HepG2 (cell line): Measurements from ENCODE around the gene PPP2R2C. TPM values are rescaled to one million over a fixed set of nuclear protein-coding genes. Genes with fewer than 3 reads are reported as not detected.
A peak's percentile ranks its signal among the peaks of the same experiment; 100 is the strongest.

Experiments
- ATAC-seq: fragments of 200-7000 bp; cut with Tn5 transposase; 3 replicates; pipeline ENCODE4 v1.9.1; 2020; ENCODE audit warnings: mild to moderate bottlenecking, moderate library complexity
- BruUV-seq: library from RNA; stranded (reverse); fragments of 400-500 nt; replicated peaks from 2 replicates; lab custom pipeline; 2021; lab: Mats Ljungman, UMichigan
- CTCF ChIA-PET: fragments of 300-600 bp; formaldehyde crosslinking; extraction: SDS; loops from one replicate; lab custom pipeline; 2021; ENCODE audit warnings: low total read pairs, inconsistent platforms, low intra/inter-chr PET ratio; lab: Yijun Ruan, JAX
- POLR2A ChIA-PET: fragments of 350-600 bp; sonication (Branson Sonifier 250); formaldehyde crosslinking; loops from one replicate; lab custom pipeline; 2020; ENCODE audit warnings: antibody characterized with exemption, inconsistent platforms; lab: Yijun Ruan, JAX
- DNase-seq: peaks from one replicate; pipeline ENCODE4 v3.0.0-alpha.2; 2015; ENCODE audit warnings: low spot score
- FAIRE-seq: peaks from 3 replicates; lab custom pipeline; 2011; peaks lifted over from hg19 to GRCh38; lab: Jason Lieb, UNC
- H2AFZ ChIP-seq: one replicate; pipeline ENCODE4 v1.6.1; 2011; ENCODE audit warnings: low read length, inconsistent platforms
- H3K27ac ChIP-seq: fragments of 300-600 bp; 3 replicates; pipeline ENCODE4 v1.8.0; 2011; ENCODE audit warnings: mixed run types, mild to moderate bottlenecking, mixed read lengths, low read length, inconsistent platforms; ENCODE audit not compliant: insufficient read depth; ENCODE audit errors: extremely low read length
- H3K27me3 ChIP-seq, 2 experiments: fragments of 200-600 bp in 1 of 2; 2 replicates in 1 of 2; 3 replicates in 1 of 2; pipeline versions ENCODE4 v1.6.0 to v1.8.0; 2011; ENCODE audit warnings: low read length in 2 of 2, mild to moderate bottlenecking in 2 of 2, moderate library complexity in 2 of 2, inconsistent platforms in 1 of 2; ENCODE audit not compliant: insufficient read depth in 2 of 2, control insufficient read depth in 1 of 2
- H3K36me3 ChIP-seq, 2 experiments: fragments of 200-600 bp in 1 of 2; replicated peaks in 1 of 2; 2 replicates in 1 of 2; 3 replicates in 1 of 2; pipeline versions ENCODE4 v1.5.1 to v1.8.0; 2011; ENCODE audit warnings: low read length in 2 of 2, inconsistent platforms in 1 of 2; ENCODE audit not compliant: insufficient read depth in 2 of 2, control insufficient read depth in 1 of 2
- H3K4me1 ChIP-seq: 2 replicates; pipeline ENCODE4 v1.5.1; 2012; ENCODE audit warnings: low read length, inconsistent platforms; ENCODE audit not compliant: insufficient read depth
- H3K4me2 ChIP-seq: 2 replicates; pipeline ENCODE4 v1.6.0; 2011; ENCODE audit warnings: low read depth, low read length, inconsistent platforms
- H3K4me3 ChIP-seq, 3 experiments: fragments of 200-600 bp in 1 of 3; sonication (generic), shearing (Covaris generic) in 1 of 3; replicated peaks in 1 of 3; 2 replicates each; pipeline ENCODE4 v1.5.1; 2011 to 2016; ENCODE audit warnings: low read length in 3 of 3, inconsistent platforms in 2 of 3, low read depth in 2 of 3, mild to moderate bottlenecking in 2 of 3, control low read depth in 1 of 3, mixed read lengths in 1 of 3; ENCODE audit not compliant: insufficient read depth in 1 of 3
- H3K79me2 ChIP-seq: one replicate; pipeline ENCODE4 v1.6.1; 2011; ENCODE audit warnings: low read length, inconsistent platforms; ENCODE audit not compliant: insufficient read depth
- H3K9ac ChIP-seq: 2 replicates; pipeline ENCODE4 v1.6.0; 2011; ENCODE audit warnings: mild to moderate bottlenecking, low read depth, low read length, inconsistent platforms; ENCODE audit not compliant: insufficient read depth
- H3K9me3 ChIP-seq: 2 replicates; pipeline ENCODE4 v1.5.1; 2012; ENCODE audit warnings: mild to moderate bottlenecking, low read length
- H4K20me1 ChIP-seq: 2 replicates; pipeline ENCODE4 v1.6.0; 2011; ENCODE audit warnings: inconsistent platforms, mild to moderate bottlenecking, low read length, moderate library complexity; ENCODE audit not compliant: insufficient read depth
- MNT ChIP-seq: fragments of 450-650 bp; IDR thresholded peaks from 2 replicates; pipeline ENCODE4 v1.6.1; 2016
- REST ChIP-seq, 2 experiments: IDR thresholded peaks; 2 replicates each; pipeline ENCODE4 v1.6.1; 2011 to 2012; ENCODE audit warnings: low read length in 2 of 2, borderline replicate concordance in 1 of 2, low read depth in 1 of 2, mild to moderate bottlenecking in 1 of 2, moderate library complexity in 1 of 2
- WGBS: methylation state at CpG from one replicate; pipeline ENCODE4 v1.1.6; 2017; ENCODE audit warnings: low lambda C conversion rate; 5-methylcytosine and 5-hydroxymethylcytosine counted together
- in situ Hi-C: cut with HindIII; loops from 2 replicates; pipeline ENCODE4 v1.10.0; 2017; ENCODE audit warnings: low pct_unique_long_range_greater_than_20kb; ENCODE audit not compliant: extremely low pct_ligation_motif_present
- intact Hi-C: fragments of 100-400 bp; cut with micrococcal nuclease; formaldehyde crosslinking; loops from one replicate; pipeline ENCODE4 v1.10.0; 2022; ENCODE audit not compliant: unreplicated experiment
- polyA plus RNA-seq, 8 experiments: library from polyadenylated mRNA; depleted of rRNA in 3 of 8; stranded (reverse) in 7 of 8; unstranded in 1 of 8; fragments of >200 nt; fragmentation: Illumina TruSeq in 4 of 8; extraction: Trizol in 4 of 8; gene quantifications; 2 replicates each; pipeline versions ENCODE4 v1.2.1 to v1.2.3, GENCODE V29; 2011 to 2016; ENCODE audit warnings: low read depth in 4 of 8, missing spikeins in 1 of 8, mixed read lengths in 1 of 8; ENCODE audit not compliant: insufficient read depth in 1 of 8
- total RNA-seq, 5 experiments: library from RNA; depleted of rRNA; stranded (reverse); fragments of >200 nt; fragmentation: Illumina TruSeq; extraction: Trizol; gene quantifications; 2 replicates each; pipeline ENCODE4 v1.2.3, GENCODE V29; 2016; ENCODE audit warnings: low read depth in 1 of 5

PPP2R2C gene
- total and polyA plus RNA-seq, 2 of the 13 experiments (the other 11 are each of a cell fraction or from before 2014, with no cell fraction given): 0.60 to 8.6 TPM

GRCh38 chr4:6332669-6333050 is 139.8 kb downstream of the PPP2R2C start:
- Histone ChIP-seq H3K9me3 (no peaks in the 10 kb centered on the region), H2AFZ (no peak overlapping the region), H3K4me1 (peaks cover 39% of the 10 kb centered on the region), H3K79me2 (no peaks in the 10 kb centered on the region), H3K27ac (no peak overlapping the region), H3K4me3 (no peak overlapping the region), H3K9ac (no peak overlapping the region), H4K20me1 (no peaks in the 10 kb centered on the region), H3K36me3 (no peaks in the 10 kb centered on the region), H3K27me3 (peaks cover 0 to 14% of the 10 kb centered on the region in 2 experiments), H3K4me2 (no peak overlapping the region)
- BruUV-seq: no TSS peak
- TF ChIP-seq REST (IDR thresholded peaks at IDR 0.05; ENCODE audit: borderline replicate concordance in 1 of 2, low read depth in 1 of 2, low read length in 2 of 2) (no peak), MNT (peak; percentile 42; the same call in 1 of the 2 replicates)
- 38% methylated on average over 6 of the region's 6 CpGs for WGBS
- DNase-seq (no peak), ATAC-seq (no peak), FAIRE-seq (no peak)
- ChIA-PET CTCF (interaction anchor here (1.1 to 7.9 kb wide), 3 partner anchors 50 to 81 kb away, joined by 3 to 66 read pairs (median 13); no protein-coding TSS in a partner anchor), POLR2A (interaction anchor here (1.3 to 1.5 kb wide), 2 partner anchors 12 to 24 kb away, joined by 4 read pairs; no protein-coding TSS in a partner anchor)
- intact Hi-C loops: no loop called here
- in situ Hi-C loops: loop anchor here (10.0 kb wide), 1 partner anchor 212 kb away; no protein-coding TSS in a partner anchor
